Uterus (tissue), 4 donors: ENCODE data around the gene RND2. TPM values are rescaled to one million over a fixed set of nuclear protein-coding genes. Genes with fewer than 3 reads are reported as not detected.

Experiments
- DNase-seq, 2 donors: peaks; one replicate each; pipeline ENCODE4 v3.0.0-alpha.2; 2019 to 2020
- H3K27ac ChIP-seq, 2 donors: fragments of 200-600 bp; sonication (generic); 1 replicate in 1 of 2; 2 replicates in 1 of 2; pipeline ENCODE4 v1.5.1; 2016 to 2018
- H3K27me3 ChIP-seq, 2 donors: fragments of 200-600 bp; sonication (generic); one replicate each; pipeline ENCODE4 v1.5.1; 2018 to 2019; ENCODE audit warnings: control low read depth in 1 of 2
- H3K36me3 ChIP-seq, 2 donors: fragments of 200-600 bp; sonication (generic); one replicate each; pipeline ENCODE4 v1.5.1; 2019; ENCODE audit warnings: control low read depth in 1 of 2
- H3K4me1 ChIP-seq, 2 donors: fragments of 200-600 bp; sonication (generic); one replicate each; pipeline ENCODE4 v1.5.1; 2018 to 2019; ENCODE audit warnings: control low read depth in 1 of 2
- H3K4me3 ChIP-seq, 2 donors: fragments of 200-600 bp; sonication (generic); 1 replicate in 1 of 2; 2 replicates in 1 of 2; pipeline ENCODE4 v1.5.1; 2018 to 2019; ENCODE audit warnings: mild to moderate bottlenecking in 1 of 2
- H3K9me3 ChIP-seq, 2 donors: fragments of 200-600 bp; sonication (generic); one replicate each; pipeline ENCODE4 v1.5.1; 2019; ENCODE audit warnings: control low read depth in 1 of 2
- CTCF ChIP-seq, 4 experiments: fragments of 200-600 bp in 2 of 4; fragments of 450-650 bp in 2 of 4; sonication (generic) in 2 of 4; IDR thresholded peaks; one replicate each; pipeline ENCODE4 v1.5.1; 2016 to 2019; ENCODE audit warnings: antibody characterized with exemption in 4 of 4, mild to moderate bottlenecking in 2 of 4, moderate library complexity in 1 of 4
- POLR2A ChIP-seq, 2 donors: fragments of 450-650 bp; IDR thresholded peaks; one replicate each; pipeline ENCODE4 v1.6.1; 2016; ENCODE audit warnings: antibody characterized with exemption in 2 of 2, mild to moderate bottlenecking in 1 of 2, moderate library complexity in 1 of 2
- intact Hi-C: fragments of 100-400 bp; cut with DNase I; formaldehyde crosslinking; loops from one replicate; pipeline ENCODE4 v1.15.1; 2023; ENCODE audit warnings: low total_unique reads
- total RNA-seq, 4 donors: library from RNA; depleted of rRNA in 3 of 4; stranded (reverse); fragments of >200 nt in 3 of 4; gene quantifications; one replicate each; pipeline versions ENCODE4 v1.1.0 to v1.2.4, GENCODE V29; 2014 to 2023
- donor health status: DM: yes; HTN: yes; CAD: no.

RND2 gene
- total RNA-seq, 4 donors from 2014 or later = 0.88 to 14.0 (median 3.5) TPM

GRCh38 chr17:42980766-42981397, 44.1 kb upstream of the RND2 start:
- peak in 1 of 2 donors; percentile 36 for DNase-seq
- peak overlapping the region; percentile 58 to 74 for H3K27ac ChIP-seq
- H3K36me3 ChIP-seq = no peaks in the 10 kb centered on the region
- H3K4me1 ChIP-seq = no peaks in the 10 kb centered on the region
- TF ChIP-seq CTCF (IDR thresholded peaks at IDR 0.05) = no peak
- H3K27me3 ChIP-seq = no peaks in the 10 kb centered on the region
- peak overlapping the region; percentile 54 to 87 for H3K4me3 ChIP-seq
- H3K9me3 ChIP-seq = no peaks in the 10 kb centered on the region
- intact Hi-C loops = no loop called here

- Histone ChIP-seq H3K4me3 (no peak overlapping the region), H3K27me3 (no peaks in the 10 kb centered on the region), H3K9me3 (no peaks in the 10 kb centered on the region), H3K4me1 (no peaks in the 10 kb centered on the region), H3K36me3 (no peaks in the 10 kb centered on the region), H3K27ac (no peak overlapping the region)
- TF ChIP-seq POLR2A (IDR thresholded peaks at IDR 0.05) (no peak), CTCF (IDR thresholded peaks at IDR 0.05) (no peak)
- intact Hi-C loops = no loop called here
- DNase-seq = no peak
These were observed 42.8 kb upstream of the RND2 start for GRCh38 chr17:42982266-42982665.

- Histone ChIP-seq H3K4me1 (no peaks in the 10 kb centered on the region), H3K27me3 (no peaks in the 10 kb centered on the region), H3K4me3 (no peak overlapping the region), H3K36me3 (no peaks in the 10 kb centered on the region), H3K27ac (no peak overlapping the region), H3K9me3 (no peaks in the 10 kb centered on the region)
- no peak for TF ChIP-seq POLR2A (IDR thresholded peaks at IDR 0.05)
- no peak for TF ChIP-seq CTCF (IDR thresholded peaks at IDR 0.05)
- intact Hi-C loops = no loop called here
- no peak for DNase-seq
These were observed 39.8 kb upstream of the RND2 start for GRCh38 chr17:42985225-42985624.

GRCh38 chr17:42989141-42989540, 35.9 kb upstream of the RND2 start:
- Histone ChIP-seq H3K27me3 (no peaks in the 10 kb centered on the region), H3K27ac (peak overlapping the region in 1 of 2 donors; percentile 32), H3K9me3 (no peaks in the 10 kb centered on the region), H3K36me3 (no peaks in the 10 kb centered on the region), H3K4me3 (no peak overlapping the region), H3K4me1 (no peaks in the 10 kb centered on the region)
- TF ChIP-seq CTCF (IDR thresholded peaks at IDR 0.05) (no peak), POLR2A (IDR thresholded peaks at IDR 0.05) (no peak)
- no peak for DNase-seq
- intact Hi-C loops = no loop called here

- no peaks in the 10 kb centered on the region for H3K4me1 ChIP-seq
- DNase-seq = no peak
- peak overlapping the region in 1 of 2 donors; percentile 32 for H3K27ac ChIP-seq
- TF ChIP-seq CTCF (IDR thresholded peaks at IDR 0.05) (no peak), POLR2A (IDR thresholded peaks at IDR 0.05) (no peak)
- H3K4me3 ChIP-seq = no peak overlapping the region
- intact Hi-C loops = no loop called here
- H3K9me3 ChIP-seq = no peaks in the 10 kb centered on the region
- no peaks in the 10 kb centered on the region for H3K27me3 ChIP-seq
- H3K36me3 ChIP-seq = no peaks in the 10 kb centered on the region
These were observed 35.0 kb upstream of the RND2 start for GRCh38 chr17:42989726-42990652.
